Esophagus squamous epithelium (tissue), 5 donors: Measurements from ENCODE around the gene ATF4. TPM values are rescaled to one million over a fixed set of nuclear protein-coding genes. Genes with fewer than 3 reads are reported as not detected.

ENCODE experiments used
- DNase-seq: peaks from one replicate; lab custom pipeline; 2025; lab: John Stamatoyannopoulos, UW
- H3K27ac ChIP-seq, 4 donors: fragments of 200-600 bp; sonication (generic); one replicate each; pipeline ENCODE4 v1.5.1; 2016 to 2019; ENCODE audit warnings: mild to moderate bottlenecking in 1 of 4
- H3K27me3 ChIP-seq, 4 donors: fragments of 200-600 bp; sonication (generic); 1 replicate in 3 of 4; 2 replicates in 1 of 4; pipeline versions ENCODE4 v1.5.1 to v1.6.0; 2017 to 2021; ENCODE audit warnings: antibody characterized with exemption in 1 of 4
- H3K36me3 ChIP-seq, 3 donors: fragments of 200-600 bp; sonication (generic); one replicate each; pipeline ENCODE4 v1.5.1; 2016 to 2019
- H3K4me1 ChIP-seq, 3 donors: fragments of 200-600 bp; sonication (generic); one replicate each; pipeline ENCODE4 v1.5.1; 2017 to 2019
- H3K4me3 ChIP-seq, 4 donors: fragments of 200-600 bp; sonication (generic); 1 replicate in 3 of 4; 2 replicates in 1 of 4; pipeline ENCODE4 v1.5.1; 2016 to 2019; ENCODE audit warnings: mild to moderate bottlenecking in 2 of 4, moderate library complexity in 1 of 4
- H3K9me3 ChIP-seq, 3 donors: fragments of 200-600 bp; sonication (generic); one replicate each; pipeline ENCODE4 v1.5.1; 2016 to 2019
- POLR2A ChIP-seq, 4 donors: fragments of 450-650 bp; IDR thresholded peaks; one replicate each; pipeline ENCODE4 v1.6.1; 2017; ENCODE audit warnings: antibody characterized with exemption in 4 of 4, mild to moderate bottlenecking in 4 of 4, moderate library complexity in 3 of 4
- WGBS, 2 donors: methylation state at CpG; one replicate each; pipeline ENCODE4 v1.1.5; 2018; 5-methylcytosine and 5-hydroxymethylcytosine counted together
- intact Hi-C: fragments of 100-400 bp; cut with DNase I; formaldehyde crosslinking; loops from one replicate; pipeline ENCODE4 v1.15.0; 2022
- total RNA-seq, 4 donors: library from RNA; depleted of rRNA; stranded (reverse); fragments of >200 nt; gene quantifications; one replicate each; pipeline ENCODE4 v1.1.0, GENCODE V29; 2016
- TF ChIP-seq, protein P1 (sequence below), 6 experiments: fragments of 450-650 bp in 4 of 6; fragments of 200-600 bp in 2 of 6; sonication (generic) in 2 of 6; IDR thresholded peaks; one replicate each; pipeline ENCODE4 v1.5.1; 2016 to 2019; ENCODE audit warnings: antibody characterized with exemption in 6 of 6, mild to moderate bottlenecking in 4 of 6, moderate library complexity in 4 of 6
- donor health status: DM: yes; HTN: yes; CAD: no.

ATF4 gene
- total RNA-seq, 4 donors from 2014 or later, result 170 to 288 (median 234) TPM

DNA sequence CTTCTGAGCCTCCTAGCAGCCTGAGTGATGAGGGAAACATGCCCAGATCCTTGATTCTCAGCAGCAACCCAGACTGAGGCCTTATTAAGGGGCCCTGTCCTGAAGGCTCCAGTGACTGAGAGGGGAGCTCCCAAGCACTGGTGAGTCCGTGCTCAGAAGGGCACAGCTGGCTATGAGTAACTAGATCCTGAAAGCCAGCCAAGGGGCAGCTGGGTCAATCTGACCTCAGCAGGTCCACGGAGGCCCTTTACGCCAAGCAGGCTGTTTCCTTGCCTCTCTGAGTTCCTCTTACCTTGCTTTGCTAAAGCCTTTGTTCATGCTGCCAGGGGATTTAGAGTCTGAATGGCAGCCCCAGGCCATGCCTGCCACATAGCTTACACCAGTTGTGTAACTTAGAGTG, 37.6 kb upstream of the ATF4 start:
- intact Hi-C loops, result no loop called here
- peaks cover 0 to 6% (median 0%) of the 10 kb centered on the region in 3 donors for H3K4me1 ChIP-seq
- no peak overlapping the region for H3K4me3 ChIP-seq
- WGBS, 2 donors, result 44 to 61% methylated on average over 3 of the region's 3 CpGs
- no peaks in the 10 kb centered on the region for H3K9me3 ChIP-seq
- no peak for DNase-seq
- no peaks in the 10 kb centered on the region for H3K36me3 ChIP-seq
- H3K27me3 ChIP-seq, result peaks cover 0 to 5% (median 0%) of the 10 kb centered on the region in 4 donors
- H3K27ac ChIP-seq, result no peak overlapping the region
- TF ChIP-seq, protein P1, sequence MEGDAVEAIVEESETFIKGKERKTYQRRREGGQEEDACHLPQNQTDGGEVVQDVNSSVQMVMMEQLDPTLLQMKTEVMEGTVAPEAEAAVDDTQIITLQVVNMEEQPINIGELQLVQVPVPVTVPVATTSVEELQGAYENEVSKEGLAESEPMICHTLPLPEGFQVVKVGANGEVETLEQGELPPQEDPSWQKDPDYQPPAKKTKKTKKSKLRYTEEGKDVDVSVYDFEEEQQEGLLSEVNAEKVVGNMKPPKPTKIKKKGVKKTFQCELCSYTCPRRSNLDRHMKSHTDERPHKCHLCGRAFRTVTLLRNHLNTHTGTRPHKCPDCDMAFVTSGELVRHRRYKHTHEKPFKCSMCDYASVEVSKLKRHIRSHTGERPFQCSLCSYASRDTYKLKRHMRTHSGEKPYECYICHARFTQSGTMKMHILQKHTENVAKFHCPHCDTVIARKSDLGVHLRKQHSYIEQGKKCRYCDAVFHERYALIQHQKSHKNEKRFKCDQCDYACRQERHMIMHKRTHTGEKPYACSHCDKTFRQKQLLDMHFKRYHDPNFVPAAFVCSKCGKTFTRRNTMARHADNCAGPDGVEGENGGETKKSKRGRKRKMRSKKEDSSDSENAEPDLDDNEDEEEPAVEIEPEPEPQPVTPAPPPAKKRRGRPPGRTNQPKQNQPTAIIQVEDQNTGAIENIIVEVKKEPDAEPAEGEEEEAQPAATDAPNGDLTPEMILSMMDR (IDR thresholded peaks at IDR 0.05), result no peak
- TF ChIP-seq POLR2A (IDR thresholded peaks at IDR 0.05), result no peak

- intact Hi-C loops, result no loop called here
- 49 to 62% methylated on average over 13 of the region's 45 CpGs for WGBS, 2 donors
- peaks cover 0 to 11% (median 0%) of the 10 kb centered on the region in 3 donors for H3K4me1 ChIP-seq
- no peak overlapping the region for H3K4me3 ChIP-seq
- no peaks in the 10 kb centered on the region for H3K9me3 ChIP-seq
- no peak overlapping the region for H3K27ac ChIP-seq
- TF ChIP-seq, protein P1 (IDR thresholded peaks at IDR 0.05), result no peak
- no peak for TF ChIP-seq POLR2A (IDR thresholded peaks at IDR 0.05)
- H3K27me3 ChIP-seq, result peaks cover 0 to 5% (median 0%) of the 10 kb centered on the region in 4 donors
- no peaks in the 10 kb centered on the region for H3K36me3 ChIP-seq
- no peak for DNase-seq
These were observed 33.2 kb upstream of the ATF4 start for GRCh38 chr22:39486951-39487825.

DNA sequence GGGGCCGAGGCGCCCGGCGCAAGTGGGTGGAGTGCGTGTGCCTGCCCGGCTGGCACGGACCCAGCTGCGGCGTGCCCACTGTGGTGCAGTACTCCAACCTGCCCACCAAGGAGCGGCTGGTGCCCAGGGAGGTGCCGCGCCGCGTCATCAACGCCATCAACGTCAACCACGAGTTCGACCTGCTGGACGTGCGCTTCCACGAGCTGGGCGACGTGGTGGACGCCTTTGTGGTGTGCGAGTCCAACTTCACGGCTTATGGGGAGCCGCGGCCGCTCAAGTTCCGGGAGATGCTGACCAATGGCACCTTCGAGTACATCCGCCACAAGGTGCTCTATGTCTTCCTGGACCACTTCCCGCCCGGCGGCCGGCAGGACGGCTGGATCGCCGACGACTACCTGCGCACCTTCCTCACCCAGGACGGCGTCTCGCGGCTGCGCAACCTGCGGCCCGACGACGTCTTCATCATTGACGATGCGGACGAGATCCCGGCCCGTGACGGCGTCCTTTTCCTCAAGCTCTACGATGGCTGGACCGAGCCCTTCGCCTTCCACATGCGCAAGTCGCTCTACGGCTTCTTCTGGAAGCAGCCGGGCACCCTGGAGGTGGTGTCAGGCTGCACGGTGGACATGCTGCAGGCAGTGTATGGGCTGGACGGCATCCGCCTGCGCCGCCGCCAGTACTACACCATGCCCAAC, 32.4 kb upstream of the ATF4 start:
- Histone ChIP-seq H3K27ac (no peak overlapping the region), H3K36me3 (no peaks in the 10 kb centered on the region), H3K4me3 (no peak overlapping the region), H3K27me3 (peaks cover 0 to 5% (median 0%) of the 10 kb centered on the region in 4 donors), H3K9me3 (no peaks in the 10 kb centered on the region), H3K4me1 (peaks cover 0 to 6% (median 0%) of the 10 kb centered on the region in 3 donors)
- no peak for DNase-seq
- 94 to 96% methylated on average over 30 to 39 of the region's 70 CpGs for WGBS, 2 donors
- intact Hi-C loops, result no loop called here
- TF ChIP-seq, protein P1 (IDR thresholded peaks at IDR 0.05), result no peak
- TF ChIP-seq POLR2A (IDR thresholded peaks at IDR 0.05), result no peak

GRCh38 chr22:39488563-39489083, 31.7 kb upstream of the ATF4 start:
- WGBS, 2 donors, result 93 to 97% methylated on average over 6 to 13 of the region's 39 CpGs
- H3K27ac ChIP-seq, result no peak overlapping the region
- TF ChIP-seq, protein P1 (IDR thresholded peaks at IDR 0.05), result no peak
- no peak for TF ChIP-seq POLR2A (IDR thresholded peaks at IDR 0.05)
- intact Hi-C loops, result no loop called here
- H3K4me3 ChIP-seq, result no peak overlapping the region
- H3K27me3 ChIP-seq, result peaks cover 0 to 2% (median 0%) of the 10 kb centered on the region in 4 donors
- H3K9me3 ChIP-seq, result no peaks in the 10 kb centered on the region
- H3K4me1 ChIP-seq, result peaks cover 0 to 8% (median 2%) of the 10 kb centered on the region in 3 donors
- DNase-seq, result no peak
- H3K36me3 ChIP-seq, result no peaks in the 10 kb centered on the region
